HG03439 (cell line): ENCODE measurements around the gene TIE1.
"Not testable (repeated sequence)": the region's sequence is repeated elsewhere in the genome, so short reads cannot be mapped to it uniquely, and the experiment has no call there.

ENCODE experiments used
- ATAC-seq: cut with Tn5 transposase; IDR thresholded peaks from one replicate; pipeline ENCODE4 v1.9.1; 2021; ENCODE audit warnings: mild to moderate bottlenecking, moderate library complexity; ENCODE audit not compliant: unreplicated experiment

Gene TIE1

GRCh38 chr1:43358746-43359693, 58.2 kb downstream of the TIE1 start, which contains the start of gene CDC20:
TSS of gene CDC20 (plus strand) at chr1:43358981. CDS start at chr1:43359216, 235 bp downstream.
- ATAC-seq, result peak; percentile 94

GRCh38 chr1:43359696-43360095, 58.9 kb downstream of the TIE1 start:
- no peak for ATAC-seq

GRCh38 chr1:43360616-43361015, 59.8 kb downstream of the TIE1 start:
- ATAC-seq, result no peak

GRCh38 chr1:43363283-43363934, 62.6 kb downstream of the TIE1 start:
- no peak for ATAC-seq

- no peak for ATAC-seq
Measured at GRCh38 chr1:43363935-43364525, 63.2 kb downstream of the TIE1 start.

- ATAC-seq, result no peak
Measured at GRCh38 chr1:43365678-43366077, 64.9 kb downstream of the TIE1 start.

- ATAC-seq, result no peak
Measured at GRCh38 chr1:43366179-43366578, 65.4 kb downstream of the TIE1 start.

GRCh38 chr1:43366601-43367025, 65.8 kb downstream of the TIE1 start:
- ATAC-seq, result no peak

GRCh38 chr1:43367026-43367903, 66.5 kb downstream of the TIE1 start:
- peak; percentile 43 for ATAC-seq

- ATAC-seq, result peak; percentile 64
Measured at GRCh38 chr1:43367904-43368645, 67.3 kb downstream of the TIE1 start, which contains the start of gene ELOVL1. TSS of gene ELOVL1 (minus strand) at chr1:43368011. CDS start at chr1:43365609, 2,402 bp downstream.

- no peak for ATAC-seq
Measured at GRCh38 chr1:43368646-43369020, 67.9 kb downstream of the TIE1 start.

GRCh38 chr1:43369779-43370178, 69.0 kb downstream of the TIE1 start:
- ATAC-seq, result not testable (repeated sequence)

GRCh38 chr1:43370564-43370963, 69.8 kb downstream of the TIE1 start:
- no peak for ATAC-seq

- no peak for ATAC-seq
Measured at GRCh38 chr1:43372172-43372571, 71.4 kb downstream of the TIE1 start.
